ENCODE measurements around the gene PGAM5.
"Not testable (repeated sequence)": the region's sequence is repeated elsewhere in the genome, so short reads cannot be mapped to it uniquely, and the experiment has no call there.

PGAM5 gene

DNA sequence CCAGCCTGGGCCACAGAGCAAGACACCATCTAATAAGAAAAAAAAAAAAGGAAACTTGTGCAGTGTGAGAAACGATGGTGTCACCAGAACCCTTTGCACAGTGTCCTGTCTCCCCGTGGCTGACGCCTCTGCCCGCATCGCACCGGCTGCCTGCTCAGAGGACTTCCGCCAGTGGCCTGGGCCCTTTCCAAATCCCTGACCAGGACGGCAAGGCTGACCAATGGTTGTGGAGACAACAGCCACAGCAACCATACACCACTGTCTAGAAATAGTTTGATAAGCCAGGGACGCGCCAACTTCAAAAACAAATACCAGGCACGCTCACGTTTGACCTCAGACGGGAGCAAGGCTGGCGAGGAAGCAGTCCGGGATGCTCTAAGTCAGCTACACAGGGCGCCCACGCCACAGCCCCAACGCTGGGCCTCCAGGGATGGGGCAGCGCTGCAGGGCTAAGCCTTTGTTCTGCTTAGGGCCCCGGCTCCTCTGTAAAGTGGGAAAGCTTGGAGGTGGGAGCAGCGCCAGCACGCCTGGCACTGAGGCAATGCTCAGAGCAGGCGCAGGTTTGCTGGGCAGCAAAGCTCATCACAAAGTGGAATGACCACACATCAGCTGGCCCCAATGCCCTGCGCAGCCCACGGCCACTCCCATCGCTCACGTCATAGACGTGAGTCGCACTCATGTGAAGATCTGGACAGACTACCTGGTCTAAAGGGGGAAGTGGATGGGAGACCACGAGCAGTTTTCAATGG lies 12.5 kb downstream of the PGAM5 start:
- no peak for DNase-seq

DNA sequence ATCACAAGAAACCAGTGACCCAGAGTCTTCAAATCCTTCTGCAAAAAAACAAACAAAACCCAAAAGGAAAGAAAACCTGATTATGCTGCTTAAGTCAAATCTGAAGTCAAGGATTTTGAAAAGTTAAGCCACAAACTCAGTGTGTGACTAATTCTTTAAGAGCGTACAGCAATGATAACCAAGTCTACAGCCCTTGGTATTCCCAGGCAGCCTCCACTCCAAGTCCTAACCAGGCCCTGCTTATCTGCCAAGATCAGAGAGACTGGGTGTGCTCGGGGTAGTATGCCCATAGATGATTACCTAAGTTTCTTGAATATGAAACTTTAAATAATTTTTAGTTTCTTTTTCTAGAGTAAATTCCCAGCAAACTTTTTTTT lies 13.1 kb downstream of the PGAM5 start:
- DNase-seq = no peak

DNA sequence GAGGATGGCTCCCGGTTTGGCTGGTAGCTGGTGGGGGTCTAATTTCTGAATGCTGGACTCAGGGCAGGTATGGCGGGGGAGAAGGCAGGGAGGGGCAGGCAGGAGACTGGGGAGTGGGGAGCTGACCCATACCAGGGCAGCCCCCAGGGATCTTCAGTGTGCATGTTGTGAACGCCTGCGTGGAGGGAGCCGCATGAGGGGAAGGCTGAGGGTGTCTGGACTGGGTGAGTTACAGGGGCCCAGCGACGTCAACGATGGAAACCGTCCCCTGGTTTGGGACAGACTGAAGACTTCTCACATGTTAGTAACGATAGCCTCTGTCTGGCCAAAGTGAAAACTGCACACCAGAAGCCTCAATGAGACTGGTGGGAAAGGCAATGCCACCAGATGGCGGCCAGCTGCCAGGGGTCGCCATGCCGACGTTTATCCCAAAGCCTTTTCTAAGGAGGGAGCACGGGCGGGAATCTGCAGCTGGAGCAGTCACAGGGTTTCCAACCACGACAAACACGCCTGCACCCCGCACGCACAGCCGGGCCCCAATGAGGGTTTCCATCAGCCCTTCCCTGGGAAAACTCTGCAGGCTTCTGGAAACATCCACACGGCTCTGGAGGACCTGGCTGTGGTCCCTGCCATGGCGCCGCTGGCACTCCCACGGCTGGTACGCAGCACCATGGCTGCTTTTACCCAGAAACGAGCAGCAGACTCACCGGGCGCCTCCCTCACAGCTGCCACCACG lies 14.0 kb downstream of the PGAM5 start:
- no peak for DNase-seq

DNA sequence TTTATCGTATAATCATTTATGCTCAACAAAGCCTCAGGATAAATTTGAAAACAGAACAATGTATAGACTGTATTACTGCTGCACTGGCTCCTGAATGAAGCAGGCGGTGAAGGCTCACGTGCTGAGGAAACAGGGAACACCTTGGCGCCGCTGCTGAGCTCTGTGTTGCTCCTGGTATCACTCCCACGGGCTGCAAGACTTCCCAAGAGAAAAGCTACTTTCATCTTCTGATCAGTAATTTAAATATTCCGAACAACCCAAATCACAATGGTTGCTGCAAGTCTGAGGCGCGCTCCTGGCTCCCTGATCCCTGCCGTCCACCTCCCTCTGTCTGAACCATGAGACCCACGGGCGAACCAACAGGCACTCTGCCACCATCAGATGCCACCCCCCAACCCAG lies 15.7 kb downstream of the PGAM5 start:
- no peak for DNase-seq

DNA sequence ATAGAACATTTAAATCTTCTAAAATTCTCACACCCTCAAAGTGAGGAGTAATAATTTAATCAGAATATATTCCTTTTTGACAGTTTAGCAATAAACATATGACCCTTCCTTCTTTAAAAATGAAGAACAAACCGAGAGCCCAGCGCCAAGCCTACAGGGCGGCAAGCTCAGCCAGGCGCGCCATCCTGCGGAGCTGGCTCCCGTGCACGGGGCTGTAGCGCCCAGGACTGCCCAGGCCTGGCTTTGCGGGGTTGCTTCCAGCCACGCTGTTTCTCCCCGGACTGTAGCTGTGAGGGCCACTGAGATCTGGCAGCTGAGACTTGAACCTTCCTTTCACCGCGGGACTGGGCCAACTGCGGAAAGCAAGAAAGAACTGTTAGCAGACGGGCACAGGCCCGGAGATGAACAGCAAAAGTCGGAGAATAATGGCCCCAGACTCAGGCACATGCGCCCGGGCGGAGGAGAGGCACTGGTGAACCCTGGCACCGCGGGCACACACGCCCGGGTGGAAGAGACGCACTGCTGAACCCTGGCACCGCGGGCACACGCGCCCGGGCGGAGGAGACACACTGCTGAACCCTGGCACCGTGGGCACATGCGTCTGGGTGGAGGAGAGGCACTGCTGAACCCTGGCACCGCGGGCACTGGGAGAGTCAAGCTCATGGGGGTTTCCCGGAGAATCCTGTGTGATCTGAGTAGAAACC lies 16.6 kb downstream of the PGAM5 start:
- no peak for DNase-seq

DNA sequence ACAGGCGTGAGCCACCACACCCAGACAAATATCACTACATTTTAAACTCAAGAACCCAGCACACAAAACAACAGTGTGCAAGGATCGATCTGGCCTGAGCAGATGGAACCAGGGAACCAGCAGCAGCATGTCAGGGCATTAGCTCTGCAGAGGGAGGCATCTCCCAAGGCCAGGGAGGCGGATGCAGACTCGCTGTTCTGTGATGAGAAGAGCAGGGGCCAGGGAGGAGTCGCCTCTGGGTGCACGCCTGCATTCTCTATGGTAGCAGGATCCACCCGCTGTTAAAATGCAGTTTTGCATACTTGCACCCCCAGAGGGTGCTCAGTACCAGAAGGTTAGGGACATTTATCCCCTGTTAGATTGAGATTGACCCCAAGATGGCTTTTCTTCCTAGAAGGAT lies 17.9 kb downstream of the PGAM5 start:
- DNase-seq = no peak

DNA sequence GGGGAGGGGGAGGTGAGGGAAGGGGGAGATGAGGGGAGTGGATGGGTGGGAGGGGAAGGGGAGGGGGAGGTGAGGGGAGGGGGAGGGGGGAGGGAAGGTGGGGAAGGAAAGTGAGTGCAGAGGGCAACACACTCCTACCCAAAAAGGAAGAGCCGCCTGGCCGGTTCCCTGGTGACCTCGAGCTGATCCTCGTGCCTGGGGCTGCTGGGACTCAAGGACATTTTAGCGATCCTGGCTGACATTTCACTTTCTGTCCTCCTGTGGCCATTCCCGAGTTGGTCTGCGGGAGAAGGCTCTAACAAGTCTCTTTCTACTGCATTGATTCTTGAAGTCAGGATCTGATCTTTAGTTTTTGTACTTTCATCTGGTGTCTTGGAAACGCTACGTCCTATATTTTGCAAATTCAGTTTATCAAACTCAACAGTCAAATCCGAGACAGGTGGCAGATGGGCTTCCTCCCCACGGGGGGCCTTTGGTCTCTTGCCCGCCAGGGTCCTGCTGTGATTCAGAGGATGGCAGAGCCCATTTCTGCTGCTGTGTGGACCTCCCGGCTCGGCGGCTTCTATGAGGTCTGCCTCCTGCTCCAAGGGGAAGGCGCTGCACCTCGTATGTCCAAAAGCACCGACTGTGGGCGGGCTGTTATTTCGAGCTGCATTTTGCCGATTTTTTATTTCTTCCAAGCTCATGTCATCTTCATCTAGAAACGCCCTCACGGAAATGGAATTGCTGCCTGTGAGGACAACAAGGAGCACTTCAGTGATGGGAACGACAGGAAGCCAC lies 19.1 kb downstream of the PGAM5 start:
- DNase-seq = no peak

DNA sequence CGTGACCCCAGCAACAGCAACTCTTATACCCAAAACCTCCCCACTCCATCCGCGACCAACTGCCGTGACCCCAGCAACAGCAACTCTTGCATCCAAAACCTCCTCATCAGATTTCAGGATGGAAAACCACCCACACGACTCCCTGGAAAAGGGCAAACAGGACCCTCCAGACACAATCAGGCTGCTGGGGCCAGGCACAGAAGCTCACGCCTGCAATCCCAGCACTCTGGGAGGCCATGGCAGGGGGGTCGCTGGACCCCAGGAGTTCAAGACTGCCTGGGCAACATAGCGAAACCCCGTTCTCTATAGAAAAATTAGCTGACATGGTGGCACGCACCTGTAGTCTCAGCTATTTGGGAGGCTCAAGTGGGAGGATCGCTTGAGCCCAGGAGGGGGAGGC lies 19.7 kb downstream of the PGAM5 start:
- no peak for DNase-seq

DNA sequence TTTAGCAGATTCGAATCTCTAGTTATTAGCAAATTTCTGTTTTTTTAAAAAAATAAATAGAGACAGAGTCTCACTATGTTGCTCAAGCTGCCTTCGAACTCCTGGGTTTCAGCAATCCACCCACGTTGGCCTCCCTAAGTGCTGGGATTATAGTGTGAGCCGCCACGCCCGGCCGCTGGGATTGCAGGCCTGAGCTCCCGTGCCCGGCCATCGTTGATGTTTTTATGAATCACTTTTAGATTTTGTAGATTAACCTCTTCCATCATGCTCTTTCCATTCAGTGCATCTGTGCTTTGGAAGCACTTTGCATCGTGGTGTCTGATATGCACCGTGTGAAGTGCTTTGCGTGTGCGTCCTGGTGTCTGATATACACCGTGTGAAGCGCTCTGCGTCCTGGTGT lies 20.9 kb downstream of the PGAM5 start:
- no peak for DNase-seq

DNA sequence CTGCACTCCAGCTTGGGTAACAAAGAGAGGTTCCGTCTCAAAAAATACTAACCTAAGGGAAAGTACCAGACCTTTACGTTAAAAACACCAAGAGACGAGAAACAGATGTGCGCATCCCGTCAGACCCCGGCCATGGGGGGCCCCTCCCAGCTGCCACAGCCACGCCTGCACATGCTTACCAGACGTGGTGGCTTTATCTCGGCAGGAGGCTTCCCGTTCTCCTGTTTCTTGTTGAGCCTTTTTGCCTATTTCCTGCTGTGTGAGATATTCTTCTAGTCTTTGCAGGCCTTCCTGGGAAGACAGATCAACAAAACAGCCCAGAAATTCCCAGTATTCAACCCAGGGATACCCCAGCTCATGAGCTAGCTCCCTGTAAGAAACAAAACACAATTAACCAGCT lies 23.6 kb downstream of the PGAM5 start:
- DNase-seq = no peak

DNA sequence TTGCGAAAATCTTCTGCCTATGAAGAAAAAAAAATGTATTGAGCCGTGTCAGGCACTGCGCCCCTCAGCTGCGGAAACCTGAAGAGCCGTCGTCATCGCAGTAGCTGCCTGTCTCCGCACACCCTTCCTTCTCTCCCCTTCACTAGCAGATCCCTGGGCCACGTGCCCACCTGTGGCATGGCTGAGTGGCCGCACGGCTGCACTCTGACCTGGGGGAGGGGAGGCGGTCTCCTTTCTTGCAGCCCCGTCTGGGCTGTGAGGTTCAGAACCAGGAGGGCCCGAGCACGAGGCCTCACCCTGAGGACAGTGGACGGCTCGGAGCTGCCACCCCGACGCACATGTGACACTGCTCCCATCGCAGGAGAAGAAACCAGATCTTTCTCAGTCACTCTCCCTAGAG lies 24.9 kb downstream of the PGAM5 start:
- DNase-seq = no peak

DNA sequence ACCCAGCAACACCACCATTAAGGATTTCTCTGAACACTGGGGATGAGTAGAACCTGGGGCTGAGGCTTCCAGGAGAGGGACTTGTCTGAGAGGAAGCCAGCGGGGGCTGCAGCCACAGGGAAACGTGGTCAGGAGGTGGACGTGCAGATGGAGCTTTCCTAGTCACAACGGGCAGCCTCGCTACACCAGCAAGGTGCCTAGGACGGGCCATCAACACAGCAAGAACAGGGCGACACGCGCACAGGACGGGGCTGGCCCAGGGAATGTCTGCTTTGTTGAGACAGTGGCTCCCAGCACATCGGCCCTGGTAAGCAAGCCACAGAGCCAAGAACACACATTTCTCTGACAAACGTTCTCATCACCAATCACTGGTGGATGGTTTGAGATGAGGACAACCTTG lies 25.7 kb downstream of the PGAM5 start:
- no peak for DNase-seq

DNA sequence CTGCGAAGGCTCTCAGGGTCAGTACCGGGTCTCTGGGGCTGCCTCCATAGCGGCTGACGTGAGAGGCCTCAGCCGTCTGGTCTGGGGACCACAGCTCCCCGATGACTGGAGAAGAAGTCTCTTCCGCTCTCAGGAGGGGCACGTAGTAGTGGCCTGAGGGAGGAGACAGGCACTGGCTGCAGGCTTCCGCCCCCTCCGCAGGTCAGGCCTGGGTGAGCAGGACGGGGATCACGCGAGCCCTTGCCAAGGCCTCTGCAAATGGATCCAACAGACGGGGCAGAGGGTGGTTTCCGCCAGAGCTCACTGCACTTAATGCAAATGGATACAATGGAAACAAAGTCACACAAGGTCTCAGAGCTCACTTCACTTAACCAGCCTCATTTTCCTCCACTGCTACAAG lies 26.3 kb downstream of the PGAM5 start:
- DNase-seq = no peak

DNA sequence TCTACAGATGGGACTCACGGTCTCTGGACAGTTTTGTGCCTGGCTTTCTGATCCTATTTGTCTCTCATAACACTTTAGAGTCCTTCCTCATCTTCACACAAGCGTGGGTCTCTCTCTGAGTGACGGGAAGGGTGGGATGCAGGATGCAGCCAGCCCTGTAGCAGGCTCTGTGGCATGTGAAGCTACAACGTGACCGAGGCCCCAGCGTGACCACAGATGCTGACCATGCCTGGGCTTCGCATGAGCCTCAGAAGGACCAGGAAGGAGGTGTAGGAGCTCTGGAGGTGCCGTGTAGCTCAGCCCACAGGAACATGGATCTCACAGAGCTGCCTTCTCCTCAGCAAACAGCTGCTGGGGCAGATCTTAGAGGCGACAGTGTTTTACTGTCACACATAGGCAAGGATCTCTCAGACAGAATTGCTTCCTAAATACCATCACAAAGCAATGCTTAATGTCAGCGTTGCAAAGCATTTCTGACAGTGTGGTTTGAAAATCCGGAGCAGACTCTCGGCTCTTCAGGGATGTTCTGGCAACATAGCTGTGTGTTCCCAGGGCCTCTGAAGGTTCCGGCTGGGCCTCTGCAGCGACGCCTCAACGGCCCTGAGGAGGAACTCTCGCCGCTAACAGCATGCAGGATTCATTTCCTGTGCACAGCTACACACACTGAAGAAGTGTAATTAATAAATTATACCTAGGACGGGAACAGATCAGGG lies 29.1 kb downstream of the PGAM5 start:
- DNase-seq = no peak

DNA sequence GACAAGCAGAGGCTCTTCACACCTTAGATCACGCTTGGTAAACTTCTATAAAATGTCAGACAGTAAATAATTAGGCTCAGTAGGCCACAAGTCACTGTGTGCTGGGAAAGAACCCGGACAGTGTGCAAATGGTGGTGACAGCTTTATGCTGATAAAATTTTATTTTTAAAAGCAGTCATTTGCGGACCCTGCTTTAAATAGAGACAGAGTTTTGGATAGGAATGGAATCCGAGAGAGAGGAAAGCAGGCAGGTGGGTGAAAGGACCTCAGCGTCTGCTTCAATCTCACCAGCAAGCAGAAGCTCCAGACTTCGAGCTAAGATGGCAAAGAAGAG lies 29.6 kb downstream of the PGAM5 start:
- DNase-seq = no peak

DNA sequence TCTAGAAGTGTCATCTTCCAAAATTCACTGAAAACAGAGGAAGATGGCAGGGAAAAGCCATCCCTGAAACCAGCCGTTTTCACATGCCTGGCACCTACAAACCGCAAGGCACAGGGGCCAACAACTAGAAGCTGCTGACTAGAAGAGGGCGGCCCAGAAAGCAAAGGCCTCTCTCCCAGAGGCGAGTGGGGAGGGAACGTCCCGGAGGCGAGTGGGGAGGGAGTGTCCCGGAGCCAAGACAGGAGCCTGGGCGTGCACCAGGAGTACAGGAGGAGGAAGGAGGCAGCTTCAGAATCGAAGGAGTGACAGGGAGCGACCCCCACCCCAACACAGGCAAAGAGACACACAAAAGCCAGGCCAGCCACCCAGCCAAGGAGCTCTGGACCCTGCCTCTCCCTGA lies 30.0 kb downstream of the PGAM5 start:
- DNase-seq = no peak

DNA sequence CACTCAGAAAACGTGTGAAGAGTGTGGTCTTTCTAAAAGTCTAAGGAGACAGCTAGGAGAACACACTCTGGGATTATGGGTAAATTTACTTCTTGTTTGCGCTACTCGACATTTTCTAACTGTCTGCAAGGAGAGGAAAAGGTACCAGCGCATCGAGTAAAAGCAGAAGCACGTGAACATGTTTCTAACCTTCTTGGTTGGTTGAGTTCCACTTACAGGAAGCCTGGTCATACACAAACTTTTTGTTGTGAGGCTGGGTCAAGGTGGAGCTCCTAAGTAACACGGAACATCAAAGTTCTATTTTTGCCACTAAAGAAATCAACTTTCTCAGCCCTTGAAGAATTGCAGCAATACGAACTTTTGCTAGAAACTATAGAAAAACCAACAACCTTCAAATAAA lies 31.0 kb downstream of the PGAM5 start:
- DNase-seq = no peak

DNA sequence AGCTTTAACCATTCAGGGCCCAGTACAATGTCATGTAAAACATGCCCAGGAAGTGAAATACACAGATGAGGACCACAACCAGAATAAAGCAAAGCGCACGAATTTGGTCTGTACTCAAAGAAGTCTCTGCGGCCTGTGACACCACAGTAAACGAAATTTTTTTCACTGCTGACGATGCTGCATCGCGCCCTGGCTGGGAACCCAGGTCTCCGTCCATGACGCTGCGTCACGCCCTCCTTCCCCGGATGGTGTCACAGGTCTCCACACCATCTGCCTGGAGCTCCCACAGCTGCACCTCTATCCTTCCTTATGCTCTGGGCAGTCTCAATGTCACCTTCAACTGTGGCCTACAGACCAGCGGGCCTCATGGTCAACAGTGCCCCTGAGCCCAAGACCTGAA lies 33.2 kb downstream of the PGAM5 start:
- no peak for DNase-seq

DNA sequence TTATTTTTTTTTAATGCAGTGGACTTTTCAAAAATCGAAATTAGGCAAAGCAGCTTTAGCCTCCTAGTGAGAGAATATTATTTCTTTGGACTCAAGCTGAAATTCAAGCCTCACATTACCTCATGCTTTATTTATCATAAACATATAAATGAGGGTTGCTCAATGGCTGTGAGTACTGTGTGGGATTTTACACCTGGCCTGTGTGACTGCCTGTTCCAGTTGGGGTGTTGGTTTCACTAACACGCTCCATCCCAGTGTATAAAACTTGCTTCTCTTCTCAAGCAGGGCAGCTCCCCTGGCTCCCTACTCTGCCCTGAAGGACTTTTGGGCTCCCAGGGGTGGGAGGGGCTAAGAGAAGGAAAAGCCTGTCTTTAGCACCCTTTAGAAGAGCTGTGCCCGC lies 36.0 kb downstream of the PGAM5 start:
- no peak for DNase-seq

DNA sequence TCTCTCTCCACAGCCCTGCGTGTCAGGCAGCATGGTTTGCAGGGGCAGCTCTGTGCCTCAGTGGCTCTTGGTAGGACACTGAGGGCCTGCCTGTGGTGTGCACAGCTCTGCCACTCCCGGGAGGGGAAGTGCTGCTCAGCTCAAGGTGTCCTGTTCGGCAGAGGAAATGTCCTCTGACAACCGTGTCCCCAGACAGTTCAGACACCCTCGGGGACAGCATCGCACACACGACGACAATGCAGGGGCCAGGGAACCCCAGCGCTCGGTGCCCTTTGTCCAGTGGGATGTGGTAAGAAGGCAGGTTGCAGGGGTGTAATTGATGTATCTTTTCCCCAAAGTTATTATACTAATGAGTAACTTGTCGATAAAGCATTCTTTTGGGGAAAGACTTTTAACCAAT lies 36.8 kb downstream of the PGAM5 start:
- DNase-seq = no peak

DNA sequence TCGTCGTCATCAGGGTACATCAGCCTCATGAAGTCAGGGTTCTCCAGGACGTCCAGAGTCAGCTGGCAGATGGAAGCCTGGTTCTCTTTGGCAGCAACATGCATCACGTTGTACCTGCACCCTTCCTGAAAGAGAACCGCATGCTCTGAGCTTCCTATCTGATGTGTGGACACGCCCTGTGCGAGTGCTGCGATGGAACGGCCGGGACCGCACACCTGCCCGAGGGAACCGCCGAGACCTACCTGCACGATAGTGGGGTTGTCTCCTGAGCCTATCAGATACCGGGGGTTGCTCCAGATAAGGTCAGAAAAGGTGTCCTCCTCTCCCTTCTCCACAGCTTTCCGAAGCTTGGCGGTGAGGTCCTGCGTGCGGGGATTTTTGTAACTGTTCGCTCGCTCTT lies 37.3 kb downstream of the PGAM5 start:
- no peak for DNase-seq

DNA sequence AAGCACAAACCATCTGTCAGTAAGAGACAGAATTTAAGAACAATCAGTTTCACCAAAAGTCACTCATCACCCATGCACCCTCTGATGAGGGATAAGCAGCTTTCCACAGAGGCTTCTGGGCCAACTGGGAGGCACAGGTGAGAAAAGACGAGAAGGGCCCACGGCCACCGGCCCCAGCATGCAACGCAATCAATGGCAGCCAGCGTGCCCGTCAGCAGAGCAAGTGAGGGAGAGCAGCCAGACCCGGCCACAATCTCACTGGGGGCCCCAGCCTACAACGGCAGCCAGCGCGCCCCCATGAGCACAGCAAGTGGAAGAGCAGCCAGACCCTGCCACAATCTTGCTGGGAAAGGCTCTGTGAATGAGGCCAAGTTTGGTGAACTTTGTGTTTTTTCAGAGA lies 37.7 kb downstream of the PGAM5 start:
- DNase-seq = no peak

DNA sequence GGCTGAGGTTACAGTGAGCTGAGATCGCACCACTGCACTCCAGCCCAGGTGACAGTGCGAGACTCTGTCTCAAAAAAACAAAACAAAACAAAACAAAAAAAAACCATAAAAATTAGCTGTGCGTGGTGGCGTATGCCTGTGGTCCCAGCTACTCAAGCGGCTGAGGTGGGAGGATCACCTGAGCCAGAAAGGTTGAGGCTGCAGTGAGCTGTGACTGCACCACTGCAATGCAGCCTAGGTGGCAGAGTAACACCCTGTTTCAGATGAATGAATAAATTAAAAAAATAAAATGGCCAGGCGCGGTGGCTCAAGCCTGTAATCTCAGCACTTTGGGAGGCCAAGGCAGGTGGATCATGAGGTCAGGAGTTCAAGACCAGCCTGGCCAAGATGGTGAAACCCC lies 43.0 kb downstream of the PGAM5 start:
- DNase-seq = not testable (repeated sequence)

Measured in activated gamma-delta T cell treated with Interleukin-2 at 50 U/mL for 16 hours (primary cell).